HG03520 (cell line): ENCODE results near the gene CADPS.

Experiments used
- ATAC-seq: cut with Tn5 transposase; IDR thresholded peaks from one replicate; pipeline ENCODE4 v1.9.1; 2021; ENCODE audit warnings: mild to moderate bottlenecking, moderate library complexity; ENCODE audit not compliant: unreplicated experiment

CADPS gene

DNA sequence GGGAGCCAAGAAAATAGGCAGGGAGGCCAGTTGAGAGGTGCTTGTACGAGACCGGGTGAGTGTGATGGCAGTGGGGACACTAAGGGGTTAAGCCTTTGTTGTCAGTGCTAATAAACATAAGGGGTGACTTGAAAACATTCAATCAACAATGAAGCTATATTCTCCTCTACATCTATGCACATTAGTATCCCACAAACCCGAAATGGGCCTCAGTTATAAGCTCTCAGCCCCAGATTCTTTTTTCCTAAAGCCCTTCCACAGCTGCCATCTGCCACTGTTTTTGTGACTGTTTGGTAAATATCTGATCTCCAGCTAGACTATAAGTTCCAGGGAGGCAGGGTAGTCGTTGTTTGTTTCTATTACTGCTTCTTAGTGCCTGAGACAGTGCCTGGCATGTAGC is 118.2 kb downstream of the CADPS start:
- ATAC-seq: no peak

DNA sequence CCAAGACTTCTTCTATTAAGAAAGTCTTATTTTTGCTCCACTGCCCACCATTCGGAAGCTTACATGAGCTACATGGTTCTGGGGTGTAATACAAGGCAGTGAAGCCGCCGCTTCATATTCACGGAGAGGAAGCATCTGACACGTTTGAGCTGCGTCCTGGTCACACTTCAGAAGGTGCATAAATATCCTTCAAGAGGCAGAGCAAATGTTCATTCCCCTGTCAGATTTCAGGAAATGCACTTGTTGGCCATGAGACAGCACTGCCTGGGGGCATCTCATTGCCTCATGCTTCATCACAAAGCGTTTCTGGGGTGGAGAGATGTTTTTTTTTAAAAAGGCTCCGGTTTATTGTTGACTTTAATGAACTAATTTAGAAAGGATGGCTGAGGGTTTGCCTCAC is 119.9 kb downstream of the CADPS start:
- no peak for ATAC-seq

DNA sequence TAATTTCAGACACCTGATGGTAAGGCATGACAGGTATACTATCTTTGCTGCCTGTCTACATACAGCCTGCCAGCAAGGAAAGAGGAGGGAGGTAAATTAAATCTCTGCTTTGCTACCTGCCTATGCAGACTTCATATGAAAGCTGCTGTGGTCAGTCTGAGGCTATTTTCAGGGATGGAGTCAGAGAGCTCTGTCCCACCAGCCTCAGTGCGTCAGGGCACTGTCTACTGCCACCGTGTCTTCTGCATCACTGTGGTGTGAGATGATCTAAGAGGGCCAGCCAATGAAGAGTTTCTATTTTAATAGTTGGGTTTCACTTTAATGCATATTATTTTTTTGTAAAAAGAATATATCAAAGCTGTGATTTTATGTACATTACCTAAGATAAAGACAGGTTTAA is 125.6 kb downstream of the CADPS start:
- no peak for ATAC-seq

DNA sequence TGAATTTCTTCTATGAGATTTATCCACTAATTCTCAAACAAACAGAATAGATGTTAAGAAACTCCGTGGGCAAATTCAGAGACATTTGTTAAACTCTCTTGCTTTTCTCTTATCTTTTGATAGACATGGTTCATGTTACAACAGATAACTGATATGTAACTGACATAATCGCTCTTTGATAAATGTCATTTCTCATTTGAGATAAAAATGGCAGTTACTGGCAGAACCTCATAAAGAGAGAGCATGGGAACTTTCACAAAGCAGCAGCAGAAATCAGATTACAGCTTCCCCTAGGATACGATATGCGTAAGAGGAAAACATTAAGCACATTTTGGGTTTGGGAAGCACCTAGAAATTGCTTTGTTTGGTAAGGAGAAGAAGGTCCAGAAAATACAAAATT is 126.1 kb downstream of the CADPS start:
- ATAC-seq: no peak

DNA sequence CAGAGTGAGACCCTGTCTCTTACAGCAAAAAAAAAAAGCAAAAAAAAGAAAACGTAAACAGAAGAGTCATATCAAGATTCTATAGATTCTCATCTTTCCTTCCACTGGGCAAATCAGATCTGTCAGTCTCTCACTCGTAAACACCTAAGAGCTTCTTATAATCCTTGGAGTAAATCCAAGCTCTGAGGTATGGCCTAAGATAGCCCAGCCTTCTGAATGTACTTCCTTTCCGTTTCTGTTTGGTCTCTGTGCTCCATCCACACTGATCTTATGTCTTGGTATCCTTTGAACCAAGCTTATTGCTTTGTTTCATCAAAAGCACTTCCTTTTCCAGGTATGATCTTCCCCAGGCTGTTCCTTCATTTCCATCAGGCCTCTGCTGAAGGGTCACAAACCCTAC is 137.8 kb downstream of the CADPS start:
- no peak for ATAC-seq

DNA sequence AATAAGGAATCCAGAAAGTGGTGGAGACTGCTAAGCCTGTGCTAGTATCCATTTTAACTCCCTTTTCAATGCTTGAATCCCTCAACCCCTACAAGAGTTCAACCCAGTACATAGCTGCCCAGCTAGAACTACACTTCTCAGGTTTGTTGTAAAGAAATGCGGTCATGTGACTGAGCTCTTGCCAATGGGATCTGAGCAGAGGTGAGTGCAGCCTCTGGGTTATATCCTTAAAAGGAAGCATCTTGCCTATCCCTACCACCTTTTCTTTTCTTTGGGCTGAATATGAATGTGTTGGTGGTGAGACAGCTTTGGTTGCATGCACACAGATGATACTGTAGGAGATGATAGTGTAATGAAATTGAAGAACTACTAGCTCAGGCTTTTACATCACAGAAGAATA is 139.7 kb downstream of the CADPS start:
- no peak for ATAC-seq

DNA sequence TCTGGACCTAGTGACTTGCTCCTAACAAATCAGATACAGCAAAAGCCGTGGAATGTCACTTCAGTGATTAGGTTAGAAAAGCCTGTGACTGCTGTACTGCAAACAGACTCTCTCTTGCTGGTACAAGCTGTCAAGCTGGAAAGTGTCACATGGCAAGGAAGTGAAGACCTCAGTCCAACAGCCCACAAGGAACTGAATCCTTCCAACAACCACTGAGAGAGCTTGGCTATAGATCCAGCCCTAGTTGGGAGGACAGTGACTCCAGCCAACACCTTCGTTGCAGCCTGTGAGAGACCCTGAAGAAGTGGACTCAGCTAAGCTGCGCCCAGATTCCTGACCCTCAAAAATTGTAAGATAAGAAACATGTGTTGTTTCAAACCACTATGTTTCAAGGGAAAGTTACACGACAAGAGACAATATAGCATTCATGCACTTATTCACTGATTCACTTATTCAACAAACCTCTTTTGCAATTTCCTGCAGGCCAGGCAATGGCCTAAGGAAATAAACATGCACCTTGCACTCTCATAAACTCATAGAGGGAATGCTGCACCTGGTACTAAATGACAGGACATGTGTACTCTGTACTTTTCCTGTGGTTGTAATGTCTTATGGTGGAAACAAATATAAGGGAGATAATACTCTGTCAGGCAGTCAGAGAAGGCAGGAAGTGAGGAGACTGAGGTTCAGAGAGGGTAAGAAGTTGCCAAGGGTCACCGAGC is 142.9 kb downstream of the CADPS start:
- ATAC-seq: no peak

DNA sequence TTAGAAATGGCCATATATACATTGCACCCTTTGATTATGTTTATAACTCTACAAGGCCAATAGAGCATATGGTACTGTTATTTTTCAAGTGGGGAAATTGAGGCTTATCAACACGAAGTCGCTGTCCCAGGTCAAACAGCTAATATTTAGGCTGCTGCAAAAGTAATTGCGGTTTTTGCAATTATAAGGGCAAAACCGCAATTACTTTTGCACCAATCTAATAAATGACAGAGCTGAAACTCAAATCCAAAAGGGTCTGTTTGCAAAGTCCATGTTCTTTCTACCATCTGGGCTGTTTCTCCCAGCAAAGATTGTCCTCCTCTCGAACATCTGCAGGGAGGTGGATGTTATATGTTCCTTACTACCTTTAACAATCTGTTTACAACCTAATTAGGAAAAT is 147.2 kb downstream of the CADPS start:
- no peak for ATAC-seq

DNA sequence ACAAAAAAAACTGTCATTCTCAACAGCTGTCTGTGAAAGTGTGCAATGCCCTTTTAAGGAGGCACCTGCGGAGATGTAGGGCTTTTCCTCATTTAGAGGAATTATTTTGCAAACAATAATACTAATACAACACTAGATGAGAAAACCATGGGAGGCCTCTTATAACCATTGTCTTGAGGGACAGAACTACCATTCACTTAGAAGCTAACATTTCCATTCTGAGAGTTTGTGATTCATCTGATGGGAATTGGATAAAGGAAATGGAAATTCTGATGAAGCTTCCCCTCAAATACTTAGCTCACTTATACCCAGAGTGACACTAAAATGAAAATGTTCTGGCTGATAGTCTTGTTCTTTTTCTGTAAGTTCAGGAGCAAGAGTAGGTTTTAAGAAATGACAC is 147.7 kb downstream of the CADPS start:
- ATAC-seq: no peak

DNA sequence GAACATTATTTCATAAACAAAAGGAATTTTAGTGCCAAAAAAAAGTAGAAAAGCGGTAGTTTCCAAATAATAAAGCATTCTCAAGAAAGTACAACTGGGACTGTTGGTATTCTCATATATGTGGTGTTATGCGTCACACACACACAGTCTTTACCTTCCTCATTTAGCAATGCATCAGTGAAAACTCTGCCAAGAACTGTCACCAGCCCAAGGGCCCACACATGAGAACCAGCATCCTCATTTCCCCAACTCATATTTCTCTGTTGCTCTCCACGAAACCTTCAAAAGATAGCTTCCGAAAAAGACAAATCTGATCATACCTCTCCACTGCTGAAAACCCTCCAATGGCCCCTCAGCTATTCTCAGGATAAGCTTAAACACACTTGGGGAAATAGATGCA is 150.7 kb downstream of the CADPS start:
- no peak for ATAC-seq

DNA sequence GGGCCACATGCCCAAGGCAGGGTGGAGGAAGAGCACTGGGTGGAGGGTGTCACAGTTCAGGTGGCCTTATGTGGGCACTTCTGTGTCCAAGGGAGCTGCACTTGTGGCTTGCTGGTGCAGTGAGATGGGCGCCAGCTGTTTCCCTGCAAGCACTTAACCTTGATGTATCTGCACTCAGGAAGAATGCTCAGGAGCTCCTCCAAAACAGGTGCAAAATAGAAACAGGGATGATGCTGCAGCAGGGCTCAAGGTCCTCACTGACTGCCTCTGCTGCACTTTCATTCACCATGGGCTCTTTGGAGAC is 151.3 kb downstream of the CADPS start:
- no peak for ATAC-seq

DNA sequence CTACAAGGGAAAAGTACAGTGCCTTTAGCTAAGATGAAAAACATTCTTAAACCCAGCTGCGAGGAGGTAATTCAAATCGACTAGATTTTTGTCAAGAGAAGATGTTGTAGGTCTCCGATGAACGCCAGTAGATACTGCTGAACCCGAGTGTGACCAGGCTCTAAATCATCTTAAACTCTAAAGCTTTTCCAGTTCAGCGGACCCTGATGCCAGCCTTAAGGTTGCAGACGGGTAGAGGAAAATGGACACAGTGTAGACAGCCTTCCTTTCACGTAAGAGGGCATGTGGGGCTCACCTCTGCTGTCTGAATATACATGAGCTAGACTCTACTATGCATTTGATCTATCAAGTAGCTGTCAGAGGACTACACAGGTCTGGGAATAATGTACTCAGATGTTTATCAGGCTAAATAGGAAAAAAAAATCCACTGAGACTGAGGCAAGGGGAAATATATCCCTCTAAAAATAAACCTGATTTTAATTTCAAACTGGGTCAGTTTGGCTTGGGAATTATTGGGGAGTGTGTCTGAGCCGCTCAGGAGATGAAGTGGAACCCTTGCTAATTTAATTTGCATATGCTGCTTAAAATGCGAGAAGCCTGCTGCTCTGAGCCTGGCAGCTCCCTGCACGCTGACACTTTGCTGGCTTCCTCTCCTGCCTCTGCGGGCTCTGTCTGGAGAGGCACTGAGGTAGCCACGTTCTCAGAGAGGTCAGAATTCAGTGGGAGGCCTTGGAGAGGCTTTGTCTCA is 151.9 kb downstream of the CADPS start:
- no peak for ATAC-seq

DNA sequence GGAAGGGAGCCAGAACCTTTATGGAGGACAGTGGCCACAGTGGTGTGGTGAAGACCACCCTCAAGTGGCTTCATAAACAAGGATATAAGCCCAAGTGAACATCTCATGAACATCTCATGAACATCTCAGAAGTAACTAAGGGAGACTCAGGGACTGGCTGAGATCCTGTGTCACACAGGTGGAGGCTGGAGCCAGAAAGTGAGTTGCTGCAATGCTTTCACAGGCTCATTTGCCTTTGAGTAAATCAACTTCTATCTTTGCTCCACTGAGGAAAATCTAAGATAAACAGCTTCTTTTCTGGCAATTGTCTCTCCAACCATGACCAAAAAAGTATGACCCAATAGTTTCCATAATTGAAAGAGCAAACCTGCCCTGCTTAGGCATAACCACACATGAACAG is 152.9 kb downstream of the CADPS start:
- no peak for ATAC-seq

DNA sequence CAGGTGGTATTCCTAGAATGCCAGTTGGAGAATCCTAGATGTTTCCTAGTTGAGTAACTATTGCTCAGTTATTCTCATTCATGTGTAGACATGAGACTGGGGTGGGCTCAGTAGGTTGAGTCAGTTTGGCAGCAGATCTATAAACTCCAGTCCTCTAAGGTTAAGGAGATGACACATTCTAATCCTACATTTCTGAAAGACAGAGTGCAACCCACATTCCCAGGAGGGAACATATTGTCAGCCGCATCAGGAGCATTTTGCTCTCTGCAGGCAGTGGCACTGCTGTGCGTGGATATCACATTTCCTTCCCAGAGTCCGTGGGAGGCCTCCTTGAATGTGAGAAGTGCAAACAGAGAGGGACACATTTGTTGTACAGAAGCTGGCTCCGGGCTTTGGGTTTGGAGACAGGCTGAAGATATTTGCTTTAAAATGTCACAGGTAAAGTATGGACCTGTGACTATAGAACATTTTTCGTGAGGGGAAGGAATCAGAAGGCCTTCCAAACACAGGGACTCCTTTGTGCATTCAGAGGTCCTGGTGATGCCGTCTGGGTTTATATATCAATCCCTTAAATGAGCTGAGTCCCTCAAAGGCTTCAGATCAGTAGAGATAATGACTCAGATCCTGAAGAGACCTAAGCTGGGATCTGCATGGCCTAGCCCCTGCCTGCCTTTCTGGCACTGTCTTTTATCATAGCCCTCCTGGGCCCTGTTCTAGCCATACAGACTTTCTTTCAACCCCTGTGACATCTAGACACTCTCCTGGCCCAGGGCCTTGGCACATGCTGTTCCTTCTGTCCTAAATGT is 156.5 kb downstream of the CADPS start:
- no peak for ATAC-seq

DNA sequence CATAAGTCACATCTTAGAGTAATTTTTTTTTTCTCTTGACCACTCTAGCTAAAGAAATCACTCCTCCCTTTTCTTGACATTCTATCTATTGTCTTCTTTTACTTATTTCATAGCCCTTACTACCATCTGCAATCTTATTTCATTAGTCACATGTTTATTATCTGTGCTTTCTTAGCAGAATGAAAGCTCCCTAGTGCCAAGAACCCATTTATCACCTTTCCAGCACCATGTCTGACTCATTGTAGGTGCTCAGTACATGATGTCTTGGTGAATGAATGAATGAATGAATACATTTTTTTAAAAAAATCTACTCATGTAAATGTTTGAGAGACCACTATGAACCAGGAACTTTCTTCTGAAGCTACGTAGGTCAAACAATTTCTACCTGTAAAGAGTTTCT is 157.2 kb downstream of the CADPS start:
- no peak for ATAC-seq

DNA sequence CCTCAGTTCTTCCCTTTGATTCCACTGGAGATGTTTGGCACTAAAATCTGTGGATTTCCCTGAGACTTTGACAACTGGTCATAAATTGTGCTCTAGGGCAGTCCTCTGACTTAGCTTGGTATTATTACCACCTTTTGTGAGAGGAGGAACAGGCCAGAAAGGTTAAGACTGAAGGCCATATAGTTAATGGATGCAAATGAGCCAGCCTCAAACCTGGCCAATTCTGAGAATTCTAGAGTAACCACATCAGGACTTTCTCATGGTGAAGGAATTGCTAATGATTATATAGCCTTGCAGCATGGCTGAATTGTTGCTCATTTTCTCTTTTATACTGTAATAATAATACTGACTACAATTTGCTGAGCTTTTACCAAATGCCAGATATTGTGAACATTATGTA is 162.5 kb downstream of the CADPS start:
- ATAC-seq: no peak

DNA sequence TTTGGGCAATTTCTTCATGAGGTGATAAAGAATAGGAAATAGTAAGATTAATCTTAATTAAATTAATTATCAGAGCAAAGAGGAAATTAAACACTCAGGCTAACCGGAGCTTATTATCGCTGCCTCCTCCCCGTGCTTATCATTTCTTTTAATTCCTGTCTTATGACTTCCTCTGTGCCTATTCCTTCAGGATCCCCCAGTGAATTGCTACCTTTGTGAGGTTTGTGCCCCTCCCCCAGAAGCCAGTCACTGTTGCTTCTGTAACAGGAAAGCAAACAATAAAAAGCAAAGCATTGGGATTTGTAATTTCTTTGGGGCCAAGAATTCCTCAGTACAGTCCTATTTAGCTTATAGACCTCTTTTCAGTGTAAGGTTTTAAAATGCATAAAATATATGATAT is 164.5 kb downstream of the CADPS start:
- no peak for ATAC-seq

DNA sequence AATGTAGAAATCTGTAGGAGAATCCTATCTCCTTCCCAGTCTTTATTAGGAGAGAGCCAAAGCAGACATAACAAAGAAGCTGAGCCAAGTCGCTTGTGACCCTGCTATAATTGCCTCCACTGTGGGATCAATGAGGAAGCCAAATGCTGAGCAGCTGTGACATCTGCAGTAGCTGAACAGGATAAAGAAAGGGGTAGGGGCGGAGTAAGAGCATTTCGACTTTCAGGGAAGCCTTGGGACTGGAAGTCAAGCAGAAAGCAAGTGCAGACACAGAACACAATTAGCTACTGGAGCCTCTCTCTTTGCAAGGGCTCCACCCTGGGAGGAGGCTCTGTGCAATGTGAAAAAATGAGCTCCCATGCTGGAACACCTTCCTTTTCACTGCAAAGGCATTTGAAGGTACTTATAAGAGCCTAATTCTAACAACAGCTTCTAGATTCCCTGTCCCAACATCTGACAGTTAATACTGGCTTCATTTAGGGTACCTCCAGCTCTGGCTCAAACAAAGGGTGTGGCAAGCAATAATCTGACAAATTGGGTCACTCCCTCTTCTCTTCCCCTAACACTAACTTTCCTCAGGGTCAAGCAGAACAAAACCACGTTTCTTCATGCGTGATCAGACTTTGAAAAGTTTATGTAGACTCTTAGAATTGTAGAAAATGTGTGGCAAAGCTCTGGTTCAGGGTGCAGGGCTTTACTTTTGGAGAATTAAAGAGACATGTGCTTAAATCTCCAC is 166.4 kb downstream of the CADPS start:
- no peak for ATAC-seq

DNA sequence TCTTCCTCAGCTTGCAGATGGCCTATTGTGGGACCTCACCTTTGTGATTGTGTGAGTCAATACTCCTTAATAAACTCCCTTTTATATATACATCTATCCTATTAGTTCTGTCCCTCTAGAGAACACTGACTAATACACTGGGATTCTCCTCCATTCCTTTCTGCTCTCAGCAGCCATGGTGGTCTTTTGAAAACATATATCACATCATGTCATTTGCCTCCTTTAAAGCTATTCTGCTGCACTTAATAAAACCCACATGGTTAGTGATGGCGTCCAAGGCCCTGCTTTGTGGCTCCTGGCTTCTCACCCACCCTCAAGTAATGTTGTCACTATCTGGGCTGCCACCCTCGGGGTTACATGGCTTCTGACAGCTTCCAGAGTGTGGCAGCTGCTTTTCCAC is 169.5 kb downstream of the CADPS start:
- ATAC-seq: no peak

DNA sequence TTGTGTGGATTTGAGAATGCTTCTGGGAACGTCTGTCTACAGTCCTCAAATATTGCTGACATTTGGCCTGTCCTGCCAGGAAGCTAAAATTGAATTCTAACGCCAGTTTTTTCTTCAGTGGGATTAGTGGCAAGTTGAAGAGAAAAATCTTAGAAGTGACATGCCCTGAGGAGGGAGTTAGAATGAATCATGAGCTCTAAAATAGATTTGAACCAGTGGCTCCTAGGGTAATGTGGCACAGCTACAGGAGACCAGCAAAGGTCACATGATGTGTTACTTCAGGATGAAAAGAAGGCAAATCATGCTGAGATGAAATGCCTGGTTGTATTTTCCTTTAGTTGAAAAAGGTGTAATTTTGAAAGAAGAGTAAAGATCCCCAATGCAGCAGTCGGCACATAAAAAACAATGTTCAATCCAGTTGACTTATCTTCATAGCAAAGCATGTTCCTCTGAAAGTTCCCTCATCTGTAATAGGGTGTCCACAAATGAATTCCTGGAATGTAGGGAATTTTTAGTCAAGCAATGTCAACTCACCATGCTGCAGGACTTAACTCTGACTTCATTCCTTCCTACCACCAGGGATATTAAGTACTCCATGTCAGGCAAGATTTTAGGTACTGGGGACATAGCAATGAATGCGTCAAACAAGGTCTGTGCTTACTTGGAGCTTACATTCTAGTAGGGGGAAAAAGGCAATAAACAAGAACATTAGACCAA is 171.6 kb downstream of the CADPS start:
- ATAC-seq: no peak

DNA sequence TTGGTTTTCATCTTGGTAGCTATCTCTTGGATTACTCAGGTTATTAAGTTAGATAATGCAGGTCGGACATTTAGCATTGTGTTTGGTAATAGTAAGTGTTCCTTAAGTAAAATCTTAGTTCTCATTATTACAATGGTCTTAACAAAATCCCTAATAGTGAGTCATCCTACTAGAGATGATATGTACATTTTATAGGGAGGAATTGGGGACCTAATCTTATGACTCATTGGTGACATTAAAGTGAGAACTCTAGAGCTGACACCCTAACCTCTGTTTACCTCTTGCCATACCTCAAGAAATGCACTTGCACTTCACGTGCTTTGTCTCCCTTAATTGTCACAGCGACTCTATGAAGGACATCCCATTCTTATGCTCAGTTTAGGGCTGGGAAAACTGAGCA is 174.9 kb downstream of the CADPS start:
- no peak for ATAC-seq
